ENCODE measurements around the gene MAPK8IP3. TPM values are rescaled to one million over a fixed set of nuclear protein-coding genes. Genes with fewer than 3 reads are reported as not detected.

Gene MAPK8IP3
- total RNA-seq, 1 donor from 2014 or later, result 147 TPM

DNA sequence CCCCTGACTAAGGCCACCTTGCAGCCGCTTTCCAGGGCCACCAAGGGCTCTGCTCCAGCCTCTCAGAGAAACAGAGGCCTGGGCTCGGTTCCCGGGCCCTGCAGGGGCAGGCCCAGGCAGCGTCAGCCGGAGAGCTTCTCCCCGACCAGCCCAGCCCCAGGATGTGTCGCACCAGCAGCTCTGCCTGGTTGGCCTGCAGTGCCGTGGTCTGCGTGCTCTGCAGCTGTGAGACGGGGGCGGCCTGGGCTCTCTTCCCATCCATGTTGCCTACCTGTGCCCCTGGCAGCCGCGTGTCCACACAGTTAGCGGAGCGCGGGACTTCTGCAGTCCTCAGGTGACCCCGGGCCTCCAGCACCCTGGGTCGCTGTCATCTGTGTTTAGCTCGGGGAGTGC lies 82.7 kb downstream of the MAPK8IP3 start:
- Mint-ChIP-seq H3K27me3 (ENCODE audit: unreplicated experiment) (no peaks in the 10 kb centered on the region), H3K36me3 (ENCODE audit: low read depth, unreplicated experiment) (peaks cover 3% of the 10 kb centered on the region), H3K27ac (ENCODE audit: unreplicated experiment) (no peak overlapping the region), H3K4me1 (ENCODE audit: unreplicated experiment) (no peaks in the 10 kb centered on the region), H3K9me3 (ENCODE audit: unreplicated experiment) (no peaks in the 10 kb centered on the region), H3K4me3 (ENCODE audit: unreplicated experiment) (peak overlapping the region; percentile 42)
- TF ChIP-seq, protein P1, sequence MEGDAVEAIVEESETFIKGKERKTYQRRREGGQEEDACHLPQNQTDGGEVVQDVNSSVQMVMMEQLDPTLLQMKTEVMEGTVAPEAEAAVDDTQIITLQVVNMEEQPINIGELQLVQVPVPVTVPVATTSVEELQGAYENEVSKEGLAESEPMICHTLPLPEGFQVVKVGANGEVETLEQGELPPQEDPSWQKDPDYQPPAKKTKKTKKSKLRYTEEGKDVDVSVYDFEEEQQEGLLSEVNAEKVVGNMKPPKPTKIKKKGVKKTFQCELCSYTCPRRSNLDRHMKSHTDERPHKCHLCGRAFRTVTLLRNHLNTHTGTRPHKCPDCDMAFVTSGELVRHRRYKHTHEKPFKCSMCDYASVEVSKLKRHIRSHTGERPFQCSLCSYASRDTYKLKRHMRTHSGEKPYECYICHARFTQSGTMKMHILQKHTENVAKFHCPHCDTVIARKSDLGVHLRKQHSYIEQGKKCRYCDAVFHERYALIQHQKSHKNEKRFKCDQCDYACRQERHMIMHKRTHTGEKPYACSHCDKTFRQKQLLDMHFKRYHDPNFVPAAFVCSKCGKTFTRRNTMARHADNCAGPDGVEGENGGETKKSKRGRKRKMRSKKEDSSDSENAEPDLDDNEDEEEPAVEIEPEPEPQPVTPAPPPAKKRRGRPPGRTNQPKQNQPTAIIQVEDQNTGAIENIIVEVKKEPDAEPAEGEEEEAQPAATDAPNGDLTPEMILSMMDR (IDR thresholded peaks at IDR 0.05; ENCODE audit: unreplicated experiment), result no peak
- peak; percentile 2 for DNase-seq (ENCODE audit: low spot score)

DNA sequence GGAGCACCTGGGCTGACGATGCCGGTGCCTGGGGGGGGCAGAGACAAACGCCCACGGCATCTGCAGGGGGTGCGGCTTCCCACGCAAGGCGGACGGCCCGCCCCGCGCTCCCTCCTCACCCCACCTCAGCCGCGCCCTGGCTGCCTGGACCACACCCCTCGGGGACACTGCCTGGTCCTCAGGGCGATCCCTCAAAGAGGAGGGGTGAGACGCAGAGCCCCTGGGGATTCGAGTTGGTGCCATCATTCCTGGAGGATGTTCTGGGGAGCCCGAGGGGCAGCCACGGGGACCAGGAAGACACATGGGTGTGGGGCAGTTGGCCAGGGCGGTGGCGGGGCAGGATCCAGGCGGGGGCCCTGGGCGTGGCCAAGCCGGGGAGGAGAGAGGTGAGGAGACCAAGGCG lies 83.6 kb downstream of the MAPK8IP3 start:
- Mint-ChIP-seq H3K4me3 (ENCODE audit: unreplicated experiment) (no peak overlapping the region), H3K27ac (ENCODE audit: unreplicated experiment) (no peak overlapping the region), H3K36me3 (ENCODE audit: low read depth, unreplicated experiment) (peaks cover 3% of the 10 kb centered on the region), H3K4me1 (ENCODE audit: unreplicated experiment) (no peaks in the 10 kb centered on the region), H3K9me3 (ENCODE audit: unreplicated experiment) (no peaks in the 10 kb centered on the region), H3K27me3 (ENCODE audit: unreplicated experiment) (no peaks in the 10 kb centered on the region)
- DNase-seq (ENCODE audit: low spot score), result no peak
- TF ChIP-seq, protein P1 (IDR thresholded peaks at IDR 0.05; ENCODE audit: unreplicated experiment), result no peak

DNA sequence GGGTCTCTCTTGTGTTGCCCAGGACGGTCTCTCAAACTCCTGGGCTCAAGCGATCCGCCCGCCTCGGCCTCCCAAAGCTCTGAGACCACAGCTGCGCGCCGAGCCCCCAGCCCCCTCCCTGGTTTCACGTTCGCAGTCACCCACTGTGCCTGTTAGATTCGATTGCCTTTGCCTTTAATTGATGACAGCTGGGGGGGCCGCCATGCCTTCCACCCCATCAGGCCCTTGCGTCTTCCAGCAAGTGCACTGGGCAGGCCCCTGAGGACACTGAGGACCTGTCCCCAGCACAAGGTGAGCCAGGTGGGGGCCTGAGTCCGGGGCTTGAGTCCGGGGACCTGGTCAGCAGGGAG lies 84.2 kb downstream of the MAPK8IP3 start:
- DNase-seq (ENCODE audit: low spot score), result no peak
- Mint-ChIP-seq H3K36me3 (ENCODE audit: low read depth, unreplicated experiment) (peaks cover 3% of the 10 kb centered on the region), H3K27me3 (ENCODE audit: unreplicated experiment) (no peaks in the 10 kb centered on the region), H3K27ac (ENCODE audit: unreplicated experiment) (no peak overlapping the region), H3K9me3 (ENCODE audit: unreplicated experiment) (no peaks in the 10 kb centered on the region), H3K4me1 (ENCODE audit: unreplicated experiment) (no peaks in the 10 kb centered on the region), H3K4me3 (ENCODE audit: unreplicated experiment) (no peak overlapping the region)
- TF ChIP-seq, protein P1 (IDR thresholded peaks at IDR 0.05; ENCODE audit: unreplicated experiment), result no peak

DNA sequence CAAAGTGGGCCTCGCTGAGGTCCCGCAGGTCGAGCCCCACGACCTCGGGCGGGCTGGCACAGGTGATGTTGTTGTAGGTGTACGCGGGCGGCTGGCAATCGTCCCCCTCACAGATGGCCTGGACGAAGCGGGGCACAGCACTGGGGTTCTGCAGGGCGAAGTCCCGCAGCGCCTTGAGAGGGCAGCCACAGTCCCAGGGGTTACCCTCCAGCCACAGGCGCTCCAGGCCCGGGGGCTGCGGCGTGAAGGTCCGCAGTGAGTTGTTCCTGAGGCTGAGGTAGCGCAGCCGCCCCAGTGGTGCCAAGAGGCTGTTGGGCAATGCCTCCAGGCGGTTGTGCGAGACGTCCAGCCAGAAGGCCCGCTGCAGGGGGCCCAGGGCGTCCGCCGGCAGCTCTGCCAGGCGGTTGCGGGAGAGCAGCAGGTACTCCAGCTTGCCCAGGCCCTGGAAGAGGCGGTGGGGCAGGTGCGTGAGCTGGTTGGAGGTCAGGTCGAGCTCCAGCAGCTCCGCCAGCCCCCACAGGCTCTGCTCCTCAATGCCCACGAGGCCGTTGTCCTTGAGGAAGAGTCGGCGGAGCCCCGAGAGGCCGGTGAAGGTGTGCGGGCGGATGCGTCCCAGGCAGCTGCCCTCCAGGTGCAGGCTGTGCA lies 84.7 kb downstream of the MAPK8IP3 start:
- peak; percentile 4 for DNase-seq (ENCODE audit: low spot score)
- no peaks in the 10 kb centered on the region for H3K4me1 Mint-ChIP-seq (ENCODE audit: unreplicated experiment)
- no peaks in the 10 kb centered on the region for H3K9me3 Mint-ChIP-seq (ENCODE audit: unreplicated experiment)
- no peaks in the 10 kb centered on the region for H3K27me3 Mint-ChIP-seq (ENCODE audit: unreplicated experiment)
- no peak overlapping the region for H3K27ac Mint-ChIP-seq (ENCODE audit: unreplicated experiment)
- H3K36me3 Mint-ChIP-seq (ENCODE audit: low read depth, unreplicated experiment), result peaks cover 3% of the 10 kb centered on the region
- TF ChIP-seq, protein P1 (IDR thresholded peaks at IDR 0.05; ENCODE audit: unreplicated experiment), result no peak
- no peak overlapping the region for H3K4me3 Mint-ChIP-seq (ENCODE audit: unreplicated experiment)

DNA sequence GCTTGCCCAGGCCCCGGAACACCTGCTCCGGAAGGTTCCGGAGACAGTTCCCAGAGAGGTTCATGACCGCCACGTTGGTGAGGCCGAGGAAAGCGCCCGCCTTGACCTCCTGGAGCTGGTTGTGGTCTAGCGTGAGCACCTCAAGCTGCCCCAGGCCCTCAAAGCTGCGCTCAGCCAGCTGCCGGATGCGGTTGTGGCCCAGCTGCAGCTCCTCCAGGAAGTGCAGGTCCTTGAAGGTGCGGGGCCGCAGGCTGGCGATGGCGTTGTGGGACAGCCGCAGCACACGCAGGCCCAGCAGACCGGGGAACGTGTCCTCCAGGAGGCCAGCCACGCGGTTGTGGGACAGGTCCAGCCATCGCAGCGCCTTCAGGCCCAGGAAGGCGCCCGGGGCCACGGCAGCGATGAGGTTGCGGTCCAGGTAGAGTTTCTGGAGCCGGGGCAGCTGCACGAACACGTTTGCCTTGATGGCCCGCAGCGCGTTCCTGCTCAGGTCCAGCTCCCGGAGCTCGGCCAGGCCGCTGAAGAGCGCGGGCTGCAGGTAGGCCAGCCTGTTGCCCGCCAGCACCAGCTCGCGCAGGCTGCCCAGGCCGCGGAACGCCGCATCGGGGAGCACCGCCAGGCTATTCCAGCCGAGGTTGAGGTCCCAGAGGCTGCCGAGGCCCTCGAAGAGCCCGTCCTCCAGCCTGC lies 85.4 kb downstream of the MAPK8IP3 start:
- H3K36me3 Mint-ChIP-seq (ENCODE audit: low read depth, unreplicated experiment), result peaks cover 3% of the 10 kb centered on the region
- no peaks in the 10 kb centered on the region for H3K4me1 Mint-ChIP-seq (ENCODE audit: unreplicated experiment)
- no peak overlapping the region for H3K4me3 Mint-ChIP-seq (ENCODE audit: unreplicated experiment)
- H3K27me3 Mint-ChIP-seq (ENCODE audit: unreplicated experiment), result no peaks in the 10 kb centered on the region
- DNase-seq (ENCODE audit: low spot score), result peak; percentile 4
- H3K27ac Mint-ChIP-seq (ENCODE audit: unreplicated experiment), result no peak overlapping the region
- no peaks in the 10 kb centered on the region for H3K9me3 Mint-ChIP-seq (ENCODE audit: unreplicated experiment)
- TF ChIP-seq, protein P1 (IDR thresholded peaks at IDR 0.05; ENCODE audit: unreplicated experiment), result no peak

Measured in endothelial cell (in vitro differentiated cells).